ENCODE measurements around the gene PITX3. TPM values are rescaled to one million over a fixed set of nuclear protein-coding genes. Genes with fewer than 3 reads are reported as not detected.

PITX3 gene
- total and polyA plus RNA-seq, 9 of the 15 experiments (the other 6 are each of a cell fraction or from before 2014, with no cell fraction given): 0.30 to 0.98 (median 0.95) TPM; not detected in 6

- FAIRE-seq: no peak
- BruUV-seq (replicated peaks): no TSS peak
- intact Hi-C loops (cut with micrococcal nuclease): no loop called here
- Histone ChIP-seq H4K20me1 (replicated peaks; ENCODE audit: control insufficient read depth, insufficient read depth, low read length) (peaks cover 9% of the 10 kb centered on the region; the same call in 1 of the 2 replicates), H3K27me3 (ENCODE audit: control insufficient read depth in 2 of 2, insufficient read depth in 2 of 2, low read length in 2 of 2) (no peaks in the 10 kb centered on the region), H3K27ac (ENCODE audit: extremely low read depth, low read depth, low read length) (no peak overlapping the region; the same call in 2 of the 3 replicates), H3K9me1 (ENCODE audit: control insufficient read depth, insufficient read depth, low read length) (no peaks in the 10 kb centered on the region), H3K79me2 (ENCODE audit: control insufficient read depth, insufficient read depth, low read length) (peaks cover 69% of the 10 kb centered on the region), H3K4me3 (no peak overlapping the region), H3K9me3 (replicated peaks; ENCODE audit: control insufficient read depth, insufficient read depth, low read depth, low read length) (no peaks in the 10 kb centered on the region), H3K36me3 (ENCODE audit: control insufficient read depth, insufficient read depth, low read length) (peaks cover 23% of the 10 kb centered on the region), H3K4me2 (ENCODE audit: insufficient read depth, low read length) (no peak overlapping the region), H2AFZ (ENCODE audit: low read depth, low read length) (no peak overlapping the region), H3K9ac (ENCODE audit: insufficient read depth in 1 of 2, low read depth in 2 of 2, low read length in 2 of 2) (no peak overlapping the region), H3K4me1 (replicated peaks in 1 of 2; ENCODE audit: control insufficient read depth in 2 of 2, insufficient read depth in 2 of 2, low read length in 2 of 2) (peaks cover 0 to 17% of the 10 kb centered on the region in 2 experiments; a peak in 3 of 5 replicates)
- WGBS (ENCODE audit: insufficient coverage, low coverage, missing lambda C conversion rate): 12% methylated on average over 2 of the region's 2 CpGs
- TF ChIP-seq ZNF584 (CRISPR knock-in tag; IDR thresholded peaks at IDR 0.05; ENCODE audit: low read depth) (no peak), ELF2 (CRISPR knock-in tag; IDR thresholded peaks at IDR 0.05) (no peak), AFF4 (CRISPR knock-in tag; IDR thresholded peaks at IDR 0.05) (no peak), RBM39 (optimal IDR thresholded peaks at IDR 0.05; ENCODE audit: low read depth, low read length) (no peak), BRF1 (IDR thresholded peaks at IDR 0.05; ENCODE audit: borderline replicate concordance, extremely low read depth, insufficient read length) (no peak), THRA (IDR thresholded peaks at IDR 0.05) (no peak), FOS (IDR thresholded peaks at IDR 0.05; ENCODE audit: extremely low read depth, insufficient read length) (no peak)
- DNase-seq (ENCODE audit: extremely low read depth in 1 of 4, low spot score in 3 of 4): no peak
- no peak for ATAC-seq
- ChIA-PET CTCF (ENCODE audit: low intra/inter-chr PET ratio) (no interaction called here), POLR2A (interaction anchor here (0.6 to 1.3 kb wide), 4 partner anchors 16 to 947 kb away, joined by 3 to 9 read pairs (median 4); no protein-coding TSS in a partner anchor)
- in situ Hi-C loops (cut with MboI): no loop called here
Observed at GRCh38 chr10:102283890-102284289, 42.6 kb upstream of the PITX3 start.
